DND-41 (cell line): ENCODE data around the gene ME2.

Experiments used
- ATAC-seq: fragments of 200-7000 bp; cut with Tn5 transposase; 3 replicates; pipeline ENCODE4 v1.9.1; 2021; ENCODE audit warnings: low read depth; ENCODE audit not compliant: insufficient read depth
- DNase-seq: peaks from one replicate; pipeline ENCODE4 v3.0.0-alpha.2; 2020
- H2AFZ ChIP-seq: 2 replicates; pipeline ENCODE4 v1.6.0; 2012; ENCODE audit warnings: low read depth, low read length
- H3K27ac ChIP-seq: 2 replicates; pipeline ENCODE4 v1.5.1; 2012; ENCODE audit warnings: low read length, inconsistent platforms
- H3K27me3 ChIP-seq: fragments of 200-600 bp; sonication (generic); 2 replicates; pipeline ENCODE4 v1.6.0; 2012; ENCODE audit warnings: low read length, mild to moderate bottlenecking, inconsistent platforms; ENCODE audit not compliant: insufficient read depth, poor library complexity
- H3K36me3 ChIP-seq: 2 replicates; pipeline ENCODE4 v1.5.1; 2012; ENCODE audit warnings: low read length, inconsistent platforms; ENCODE audit not compliant: insufficient read depth
- H3K4me1 ChIP-seq: 2 replicates; pipeline ENCODE4 v1.5.1; 2012; ENCODE audit warnings: mild to moderate bottlenecking, low read length; ENCODE audit not compliant: insufficient read depth
- H3K4me2 ChIP-seq: 2 replicates; pipeline ENCODE4 v1.6.0; 2012; ENCODE audit warnings: mild to moderate bottlenecking, moderate library complexity, low read length, inconsistent platforms; ENCODE audit not compliant: insufficient read depth
- H3K4me3 ChIP-seq, 2 experiments: fragments of 200-600 bp in 1 of 2; shearing (Covaris generic) in 1 of 2; 2 replicates each; pipeline ENCODE4 v1.5.1; 2012 to 2016; ENCODE audit warnings: inconsistent platforms in 2 of 2, low read length in 2 of 2, mild to moderate bottlenecking in 2 of 2, low read depth in 1 of 2, moderate library complexity in 1 of 2
- H3K79me2 ChIP-seq: 2 replicates; pipeline ENCODE4 v1.6.0; 2012; ENCODE audit warnings: low read length, inconsistent platforms; ENCODE audit not compliant: insufficient read depth
- H3K9ac ChIP-seq: 2 replicates; pipeline ENCODE4 v1.6.0; 2012; ENCODE audit warnings: low read depth, mild to moderate bottlenecking, inconsistent platforms, low read length, moderate library complexity
- H3K9me3 ChIP-seq: 2 replicates; pipeline ENCODE4 v1.5.1; 2012; ENCODE audit warnings: low read length, moderate library complexity, mild to moderate bottlenecking, inconsistent platforms; ENCODE audit not compliant: insufficient read depth, severe bottlenecking
- H4K20me1 ChIP-seq: 2 replicates; pipeline ENCODE4 v1.6.0; 2012; ENCODE audit warnings: low read length; ENCODE audit not compliant: insufficient read depth
- CTCF ChIP-seq: IDR thresholded peaks from 2 replicates; pipeline ENCODE4 v1.5.1; 2012; ENCODE audit warnings: borderline replicate concordance, low read length, moderate library complexity, mild to moderate bottlenecking; ENCODE audit not compliant: poor library complexity, severe bottlenecking; ENCODE audit errors: extremely low read depth
- EZH2 ChIP-seq: IDR thresholded peaks from 3 replicates; pipeline ENCODE4 v1.6.1; 2012; ENCODE audit warnings: borderline replicate concordance, low read depth, mild to moderate bottlenecking, moderate library complexity, low read length, inconsistent platforms; ENCODE audit not compliant: severe bottlenecking

ME2 gene

DNA sequence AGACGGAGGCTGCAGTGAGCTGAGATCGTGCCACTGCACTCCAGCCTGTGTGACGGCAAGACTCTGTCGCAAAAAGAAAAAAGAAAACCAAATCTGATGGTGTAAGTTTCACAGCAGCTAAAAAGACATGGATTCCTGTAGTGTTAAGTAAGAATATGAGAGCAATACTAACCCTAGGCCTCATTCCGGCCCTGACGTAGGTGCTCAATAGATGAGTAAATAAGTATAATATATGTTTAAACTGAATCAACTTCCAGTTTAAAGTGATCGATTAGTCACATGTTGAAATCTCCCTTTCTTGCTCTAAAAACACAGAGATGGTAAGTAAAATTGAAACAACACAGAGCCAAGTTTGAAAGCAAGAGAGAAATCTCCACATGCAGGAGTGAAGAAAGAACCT lies 8.0 kb downstream of the ME2 start:
- DNase-seq (no peak), ATAC-seq (no peak)
- Histone ChIP-seq H2AFZ (no peak overlapping the region), H3K27ac (no peak overlapping the region), H3K9ac (no peak overlapping the region), H3K4me2 (no peak overlapping the region), H3K27me3 (no peaks in the 10 kb centered on the region), H3K9me3 (no peaks in the 10 kb centered on the region), H3K79me2 (peaks cover 99% of the 10 kb centered on the region), H3K4me3 (no peak overlapping the region), H3K36me3 (peaks cover 21% of the 10 kb centered on the region; the same call in 1 of the 2 replicates), H3K4me1 (peaks cover 11% of the 10 kb centered on the region), H4K20me1 (peaks cover 46% of the 10 kb centered on the region; the same call in 1 of the 2 replicates)
- TF ChIP-seq EZH2 (no peak), CTCF (no peak)

GRCh38 chr18:50895350-50896045 lies 16.6 kb downstream of the ME2 start:
- no peak for ATAC-seq
- no peaks in the 10 kb centered on the region for H3K27me3 ChIP-seq

GRCh38 chr18:50896093-50896492 lies 17.2 kb downstream of the ME2 start:
- Histone ChIP-seq H3K4me3 (no peak overlapping the region), H3K9ac (no peak overlapping the region), H3K79me2 (peaks cover 47% of the 10 kb centered on the region), H3K27ac (no peak overlapping the region), H3K27me3 (no peaks in the 10 kb centered on the region), H3K9me3 (no peaks in the 10 kb centered on the region), H3K4me2 (no peak overlapping the region), H2AFZ (no peak overlapping the region), H4K20me1 (peaks cover 14% of the 10 kb centered on the region), H3K36me3 (peaks cover 51% of the 10 kb centered on the region), H3K4me1 (no peaks in the 10 kb centered on the region)
- no peak for ATAC-seq
- TF ChIP-seq EZH2: no peak
- no peak for TF ChIP-seq CTCF
- no peak for DNase-seq

More at GRCh38 chr18:50895350-50896045, 16.6 kb downstream of the ME2 start:
- Histone ChIP-seq H3K79me2 (peaks cover 51% of the 10 kb centered on the region), H3K27ac (no peak overlapping the region), H3K9me3 (no peaks in the 10 kb centered on the region), H3K9ac (no peak overlapping the region), H3K36me3 (peaks cover 45% of the 10 kb centered on the region), H2AFZ (no peak overlapping the region), H3K4me3 (no peak overlapping the region), H3K4me1 (no peaks in the 10 kb centered on the region), H4K20me1 (peaks cover 15% of the 10 kb centered on the region), H3K4me2 (no peak overlapping the region)
- DNase-seq: no peak
- no peak for TF ChIP-seq CTCF
- TF ChIP-seq EZH2: no peak
